ENCODE data around the gene TIMM22.
"Not testable (repeated sequence)": the region's sequence is repeated elsewhere in the genome, so short reads cannot be mapped to it uniquely, and the experiment has no call there.

Gene TIMM22

GRCh38 chr17:996554-997344 lies at the start of gene TIMM22:
TSS of gene TIMM22 (plus strand) at chr17:997129. CDS start at chr17:997143, 14 bp downstream.
- DNase-seq, result peak; percentile 94

- no peak for DNase-seq
These were observed 48.6 kb upstream of the TIMM22 start for GRCh38 chr17:948284-948852.

- DNase-seq, result no peak
These were observed 47.2 kb upstream of the TIMM22 start for GRCh38 chr17:949623-950303.

- no peak for DNase-seq
These were observed 45.4 kb upstream of the TIMM22 start for GRCh38 chr17:951325-952132.

DNA sequence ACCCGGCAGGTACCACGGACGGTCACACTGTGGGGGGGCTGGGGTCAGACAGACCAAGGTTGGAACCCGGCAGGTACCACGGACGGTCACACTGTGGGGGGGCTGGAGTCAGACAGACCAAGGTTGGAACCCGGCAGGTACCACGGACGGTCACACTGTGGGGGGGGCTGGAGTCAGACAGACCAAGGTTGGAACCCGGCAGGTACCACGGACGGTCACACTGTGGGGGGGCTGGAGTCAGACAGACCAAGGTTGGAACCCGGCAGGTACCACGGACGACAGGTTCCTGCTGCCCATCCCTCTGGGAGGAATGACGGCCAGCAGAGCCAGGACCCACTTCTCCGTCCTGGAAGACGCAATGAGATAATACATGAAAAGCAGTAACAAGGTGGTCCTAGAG lies 44.3 kb upstream of the TIMM22 start:
- not testable (repeated sequence) for DNase-seq

GRCh38 chr17:953767-954166 lies 43.2 kb upstream of the TIMM22 start:
- DNase-seq, result no peak

DNA sequence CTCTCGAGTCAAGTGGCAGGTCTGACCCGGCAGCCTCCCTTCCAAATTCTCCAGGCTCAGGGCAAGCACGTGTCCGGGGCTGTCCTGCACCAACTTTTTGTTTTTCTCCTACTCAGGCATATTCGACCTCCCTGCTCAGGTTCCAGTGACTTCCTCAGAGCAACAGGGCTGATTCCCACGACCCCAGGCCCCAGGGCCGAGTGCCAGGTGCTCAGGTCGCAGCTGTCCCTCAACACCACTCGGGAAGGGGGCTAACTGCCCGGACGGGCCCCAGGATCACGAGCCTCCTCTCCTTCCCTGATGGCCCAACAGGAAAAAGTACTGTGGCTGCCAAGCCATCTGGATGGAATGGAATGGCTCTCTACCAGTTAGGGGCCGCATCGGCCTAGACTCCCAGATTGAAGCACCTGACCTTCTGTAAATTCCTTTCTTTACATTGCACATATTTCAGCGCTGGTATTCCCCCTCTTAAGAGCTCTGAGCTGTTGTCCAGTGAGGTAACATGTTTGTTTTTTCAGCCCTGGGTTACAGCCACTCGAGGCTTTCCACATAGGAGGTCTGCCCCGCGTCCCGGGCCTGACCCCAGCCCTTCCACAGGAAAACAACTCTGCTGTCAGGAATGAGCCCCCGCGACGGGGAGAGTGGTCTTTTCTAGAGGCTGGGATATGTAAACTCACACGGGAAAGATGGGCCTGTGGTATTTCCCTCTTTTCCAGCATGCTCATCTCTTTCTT lies 42.3 kb upstream of the TIMM22 start:
- no peak for DNase-seq

DNA sequence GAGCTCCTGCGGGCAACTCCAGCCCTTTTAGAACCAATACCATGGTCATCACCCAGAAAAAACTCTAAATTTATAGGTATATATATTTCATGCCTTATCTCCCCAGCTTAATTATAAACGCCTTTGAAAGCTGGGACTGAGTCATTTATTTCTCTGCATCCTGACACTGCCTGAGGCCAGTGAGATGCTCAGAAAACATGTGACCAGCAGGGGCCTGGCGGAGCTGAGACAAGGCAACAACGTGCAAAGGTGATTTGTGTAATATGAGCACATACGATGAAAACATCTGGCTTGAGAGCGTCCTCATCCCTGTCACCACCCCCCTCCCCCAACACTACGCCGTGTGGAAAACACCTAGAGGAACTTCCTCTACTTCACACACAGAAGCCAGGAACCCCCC lies 40.0 kb upstream of the TIMM22 start:
- DNase-seq, result no peak

DNA sequence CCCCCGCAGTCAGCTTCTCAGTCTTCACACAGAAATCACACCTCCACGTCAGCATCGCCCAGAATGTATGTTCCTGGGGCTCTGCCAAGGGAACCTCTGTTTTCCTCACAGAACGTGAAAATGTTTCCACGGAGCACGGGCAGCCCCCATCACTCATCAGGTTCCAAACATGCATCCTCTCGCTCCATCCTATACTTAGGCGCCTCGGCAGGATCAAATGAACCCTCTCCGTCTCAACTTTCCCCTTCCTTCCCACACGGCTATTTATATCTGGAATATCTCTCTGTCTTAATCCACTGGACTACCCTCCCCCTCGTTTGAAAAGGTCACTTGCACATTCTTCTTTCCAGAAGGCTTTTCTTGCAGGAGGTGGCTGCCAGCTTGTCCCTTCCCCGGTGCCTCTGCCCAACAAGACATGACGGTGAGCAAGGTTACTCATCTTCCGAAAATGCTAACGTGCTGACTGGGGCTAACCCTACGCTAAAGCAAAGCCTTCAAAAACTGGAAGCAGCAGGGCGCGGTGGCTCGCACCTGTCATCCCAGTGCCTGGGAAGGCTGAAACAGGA lies 39.0 kb upstream of the TIMM22 start:
- no peak for DNase-seq

DNA sequence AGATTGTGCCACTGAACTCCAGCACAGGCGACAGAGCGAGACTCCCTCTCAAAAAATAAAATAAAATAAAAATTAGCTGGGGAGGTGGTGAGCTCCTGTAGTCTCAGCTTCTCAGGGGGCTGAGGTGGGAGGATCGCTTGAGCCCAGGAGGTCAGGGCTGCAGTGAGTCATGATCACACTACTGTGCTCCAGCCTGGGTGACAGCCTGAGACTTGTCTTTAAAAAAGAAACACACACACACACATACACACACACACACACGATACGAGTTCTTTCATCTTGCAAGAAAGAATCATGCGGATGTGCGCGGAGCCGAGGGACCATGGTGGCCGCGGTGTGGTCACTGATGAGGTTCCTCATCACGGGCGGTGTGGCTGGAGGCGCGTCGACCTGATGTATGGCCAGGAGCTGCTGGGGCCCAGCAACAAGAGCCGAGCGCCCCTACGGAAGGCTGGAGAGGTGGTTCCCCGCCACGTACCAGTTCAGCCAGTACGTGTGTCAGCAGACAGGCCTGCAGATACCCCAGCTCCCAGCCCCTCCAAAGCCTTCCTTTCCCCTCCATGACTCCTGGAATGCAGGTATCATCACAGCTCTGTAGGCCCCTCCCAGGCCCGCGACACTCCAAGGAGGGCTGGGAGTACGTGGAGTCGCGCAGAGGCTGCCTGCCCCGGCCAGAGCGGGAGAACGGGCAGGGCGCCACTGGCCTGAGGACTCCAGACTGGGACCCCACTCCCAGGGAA lies 38.0 kb upstream of the TIMM22 start:
- no peak for DNase-seq

DNA sequence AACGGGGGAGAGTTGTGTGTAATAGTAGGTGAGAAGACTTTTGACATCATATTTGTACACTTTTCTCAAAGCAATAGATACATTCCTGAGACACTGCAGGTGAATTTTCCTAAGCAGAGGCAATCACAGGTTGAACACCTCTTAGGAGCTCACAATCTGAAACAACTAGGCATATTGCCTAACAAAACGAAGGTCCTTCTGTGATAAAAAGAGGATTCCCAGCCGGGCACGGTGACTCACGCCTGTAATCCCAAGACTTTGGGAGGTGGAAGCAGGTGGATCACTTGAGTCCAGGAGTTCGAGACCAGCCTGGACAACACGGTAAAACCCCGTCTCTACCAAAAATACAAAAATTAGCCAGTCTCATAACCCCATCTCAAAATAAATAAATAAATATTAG lies 34.8 kb upstream of the TIMM22 start:
- DNase-seq, result no peak

- DNase-seq, result no peak
These were observed 34.3 kb upstream of the TIMM22 start for GRCh38 chr17:962670-963069.

DNA sequence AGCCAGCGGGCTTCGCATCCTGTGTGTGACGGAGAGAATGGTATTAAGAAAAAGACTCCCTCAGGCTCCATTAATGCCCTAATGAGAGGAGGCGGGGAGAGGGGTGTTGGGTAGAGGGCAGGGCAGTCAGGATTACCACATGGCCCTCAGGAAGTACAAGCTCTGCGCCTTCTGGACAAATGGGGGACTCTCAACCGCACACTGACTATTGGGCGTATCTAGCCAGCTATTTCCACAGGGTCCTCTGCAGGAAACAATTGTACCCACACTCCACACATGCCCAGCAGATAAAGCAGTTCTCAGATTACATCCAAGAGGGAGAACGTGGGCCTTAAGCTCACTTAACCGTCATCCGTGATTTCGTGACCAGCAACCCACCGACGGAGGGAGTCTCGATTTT lies 32.1 kb upstream of the TIMM22 start:
- no peak for DNase-seq

GRCh38 chr17:965311-965989 lies 31.5 kb upstream of the TIMM22 start:
- DNase-seq, result no peak

- DNase-seq, result no peak
These were observed 29.8 kb upstream of the TIMM22 start for GRCh38 chr17:967122-967521.

- DNase-seq, result no peak
These were observed 27.9 kb upstream of the TIMM22 start for GRCh38 chr17:968812-969730.

- DNase-seq, result no peak
These were observed 27.0 kb upstream of the TIMM22 start for GRCh38 chr17:969811-970355.

- no peak for DNase-seq
These were observed 26.6 kb upstream of the TIMM22 start for GRCh38 chr17:970364-970763.

DNA sequence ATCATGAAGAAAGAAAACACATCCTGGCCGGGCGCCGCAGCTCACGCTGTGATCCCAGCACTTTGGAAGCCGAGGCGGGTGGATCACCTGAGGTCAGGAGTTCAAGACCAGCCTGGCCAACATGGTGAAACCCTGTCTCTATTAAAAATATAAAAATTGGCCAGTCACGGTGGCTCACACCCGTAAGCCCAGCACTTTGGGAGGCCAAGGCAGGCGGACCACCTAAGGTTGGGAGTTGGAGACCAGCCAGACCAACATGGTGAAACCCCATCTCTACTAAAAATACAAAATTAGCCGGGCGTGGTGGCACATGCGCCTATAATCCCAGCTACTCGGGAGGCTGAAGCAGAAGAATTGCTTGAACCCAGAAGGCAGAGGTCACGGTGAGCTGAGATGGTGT lies 25.1 kb upstream of the TIMM22 start:
- DNase-seq, result not testable (repeated sequence)
